ENCODE results near the gene LRPAP1. TPM values are rescaled to one million over a fixed set of nuclear protein-coding genes. Genes with fewer than 3 reads are reported as not detected.
"Not testable (repeated sequence)": the region's sequence is repeated elsewhere in the genome, so short reads cannot be mapped to it uniquely, and the experiment has no call there.

The LRPAP1 gene
- total RNA-seq, 6 experiments from 2014 or later: 130 to 175 (median 161) TPM

- not testable (repeated sequence) for H3K36me3 Mint-ChIP-seq (ENCODE audit: low read depth); DNase-seq; H3K9me3 Mint-ChIP-seq; H3K27ac Mint-ChIP-seq; H3K4me1 Mint-ChIP-seq (ENCODE audit: low read depth); H3K4me3 Mint-ChIP-seq
- peaks cover 10% of the 10 kb centered on the region for H3K27me3 Mint-ChIP-seq (ENCODE audit: insufficient read depth)
These were observed 17.4 kb upstream of the LRPAP1 start for GRCh38 chr4:3549694-3550001.

GRCh38 chr4:3548991-3549693, 16.9 kb upstream of the LRPAP1 start:
- H3K4me3 Mint-ChIP-seq; H3K36me3 Mint-ChIP-seq (ENCODE audit: low read depth); H3K9me3 Mint-ChIP-seq; H3K27ac Mint-ChIP-seq; DNase-seq; H3K4me1 Mint-ChIP-seq (ENCODE audit: low read depth): not testable (repeated sequence)
- H3K27me3 Mint-ChIP-seq (ENCODE audit: insufficient read depth): peaks cover 12% of the 10 kb centered on the region

- not testable (repeated sequence) for H3K36me3 Mint-ChIP-seq (ENCODE audit: low read depth); H3K27ac Mint-ChIP-seq; DNase-seq; H3K9me3 Mint-ChIP-seq; H3K4me3 Mint-ChIP-seq; H3K4me1 Mint-ChIP-seq (ENCODE audit: low read depth); H3K27me3 Mint-ChIP-seq (ENCODE audit: insufficient read depth)
These were observed 14.5 kb upstream of the LRPAP1 start for GRCh38 chr4:3546721-3547120.

- not testable (repeated sequence) for H3K4me3 Mint-ChIP-seq
These were observed 13.1 kb upstream of the LRPAP1 start for GRCh38 chr4:3545351-3545750.

GRCh38 chr4:3544259-3545025, 12.2 kb upstream of the LRPAP1 start:
- not testable (repeated sequence) for DNase-seq; H3K4me3 Mint-ChIP-seq; H3K36me3 Mint-ChIP-seq (ENCODE audit: low read depth); H3K9me3 Mint-ChIP-seq; H3K27me3 Mint-ChIP-seq (ENCODE audit: insufficient read depth); H3K4me1 Mint-ChIP-seq (ENCODE audit: low read depth); H3K27ac Mint-ChIP-seq

More at GRCh38 chr4:3545351-3545750, 13.1 kb upstream of the LRPAP1 start:
- H3K36me3 Mint-ChIP-seq (ENCODE audit: low read depth); H3K9me3 Mint-ChIP-seq; H3K27ac Mint-ChIP-seq; H3K4me1 Mint-ChIP-seq (ENCODE audit: low read depth); DNase-seq; H3K27me3 Mint-ChIP-seq (ENCODE audit: insufficient read depth): not testable (repeated sequence)

- DNase-seq; H3K27ac Mint-ChIP-seq; H3K4me1 Mint-ChIP-seq (ENCODE audit: low read depth); H3K9me3 Mint-ChIP-seq; H3K4me3 Mint-ChIP-seq; H3K36me3 Mint-ChIP-seq (ENCODE audit: low read depth); H3K27me3 Mint-ChIP-seq (ENCODE audit: insufficient read depth): not testable (repeated sequence)
These were observed 11.2 kb upstream of the LRPAP1 start for GRCh38 chr4:3543415-3543814.

GRCh38 chr4:3538906-3539305, 6.7 kb upstream of the LRPAP1 start:
- H3K36me3 Mint-ChIP-seq (ENCODE audit: low read depth); H3K4me3 Mint-ChIP-seq; H3K27ac Mint-ChIP-seq; DNase-seq; H3K4me1 Mint-ChIP-seq (ENCODE audit: low read depth); H3K9me3 Mint-ChIP-seq: not testable (repeated sequence)
- H3K27me3 Mint-ChIP-seq (ENCODE audit: insufficient read depth): peaks cover 11% of the 10 kb centered on the region

GRCh38 chr4:3535812-3536211, 3.6 kb upstream of the LRPAP1 start:
- H3K4me1 Mint-ChIP-seq (ENCODE audit: low read depth); H3K27me3 Mint-ChIP-seq (ENCODE audit: insufficient read depth); H3K4me3 Mint-ChIP-seq; DNase-seq; H3K36me3 Mint-ChIP-seq (ENCODE audit: low read depth); H3K9me3 Mint-ChIP-seq; H3K27ac Mint-ChIP-seq: not testable (repeated sequence)

- Mint-ChIP-seq H3K27me3 (ENCODE audit: insufficient read depth) (peaks cover 9% of the 10 kb centered on the region), H3K9me3 (no peaks in the 10 kb centered on the region), H3K4me3 (no peak overlapping the region), H3K36me3 (ENCODE audit: low read depth) (no peaks in the 10 kb centered on the region), H3K4me1 (ENCODE audit: low read depth) (peaks cover 11% of the 10 kb centered on the region), H3K27ac (no peak overlapping the region)
- TF ChIP-seq CTCF (IDR thresholded peaks at IDR 0.05): no peak
- DNase-seq: no peak
These were observed 1.2 kb upstream of the LRPAP1 start for GRCh38 chr4:3533423-3533820.

All from HFFc6 (cell line).